ENCODE measurements around the gene GOLGA3.
"Not testable (repeated sequence)": the region's sequence is repeated elsewhere in the genome, so short reads cannot be mapped to it uniquely, and the experiment has no call there.

The GOLGA3 gene

DNA sequence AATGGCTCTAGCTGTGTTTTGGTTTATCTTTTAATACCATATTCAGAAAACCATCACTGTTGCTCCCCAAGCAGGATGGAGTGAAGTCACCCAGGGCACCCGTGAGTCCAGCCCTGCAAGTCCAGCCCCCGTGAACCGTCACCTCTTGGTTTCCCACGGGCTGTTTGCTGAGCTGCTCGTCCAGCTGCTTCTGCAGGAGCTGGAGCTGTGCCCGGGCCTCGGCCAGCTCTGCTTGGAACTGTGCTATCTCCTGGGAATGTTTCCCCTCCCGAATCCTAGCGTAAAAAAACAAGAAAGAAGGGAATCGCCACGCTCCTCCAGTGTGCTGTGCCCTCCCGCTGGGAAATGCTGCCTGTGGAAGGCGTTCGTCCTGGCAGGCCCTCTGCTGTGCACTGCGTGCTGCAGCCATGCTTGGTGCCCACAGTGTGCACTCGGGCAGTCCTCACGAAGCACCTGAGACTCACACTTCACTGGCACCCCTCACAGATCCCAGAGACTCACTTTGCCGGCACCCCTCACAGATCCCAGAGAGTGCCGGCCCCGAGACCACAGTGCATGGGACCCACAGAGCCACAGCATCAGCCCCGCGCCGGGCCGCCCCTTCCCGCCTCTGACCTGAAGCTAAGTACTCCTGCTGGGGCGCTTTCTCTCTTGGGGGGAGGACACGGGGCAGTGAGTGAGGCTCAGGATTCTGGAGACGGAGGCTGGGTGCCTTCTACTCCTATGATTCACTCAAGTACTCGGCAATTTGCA is 51.7 kb downstream of the GOLGA3 start:
- no peak for DNase-seq

GRCh38 chr12:132776230-132776625 is 52.4 kb downstream of the GOLGA3 start:
- not testable (repeated sequence) for DNase-seq

- no peak for DNase-seq
Observed at GRCh38 chr12:132775502-132776229, 53.0 kb downstream of the GOLGA3 start.

GRCh38 chr12:132774646-132775275 is 53.9 kb downstream of the GOLGA3 start:
- DNase-seq, result no peak

GRCh38 chr12:132774159-132774558 is 54.5 kb downstream of the GOLGA3 start:
- DNase-seq, result no peak

GRCh38 chr12:132773077-132773955 is 55.4 kb downstream of the GOLGA3 start:
- DNase-seq, result no peak

DNA sequence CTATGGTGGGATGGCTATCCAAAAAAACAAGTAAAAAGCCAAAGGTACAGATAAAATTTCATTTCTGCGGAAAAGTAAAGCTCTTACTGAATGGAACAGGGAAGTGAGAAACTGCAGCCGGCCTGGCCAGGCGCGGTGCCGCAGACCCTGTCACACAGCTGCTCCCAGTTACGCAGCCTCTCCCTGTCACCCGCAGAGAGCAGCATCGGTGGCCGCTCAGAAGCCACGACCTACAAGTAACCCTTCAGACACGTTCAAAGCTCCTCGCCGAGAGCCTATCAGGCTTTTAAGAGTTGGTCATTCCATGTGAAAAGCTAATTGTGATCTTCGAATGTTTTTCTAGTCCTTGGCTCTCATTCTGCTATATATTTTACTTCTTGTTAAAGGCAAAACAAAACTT is 56.1 kb downstream of the GOLGA3 start:
- DNase-seq, result no peak

- DNase-seq, result no peak
Observed at GRCh38 chr12:132771126-132771838, 57.4 kb downstream of the GOLGA3 start.

DNA sequence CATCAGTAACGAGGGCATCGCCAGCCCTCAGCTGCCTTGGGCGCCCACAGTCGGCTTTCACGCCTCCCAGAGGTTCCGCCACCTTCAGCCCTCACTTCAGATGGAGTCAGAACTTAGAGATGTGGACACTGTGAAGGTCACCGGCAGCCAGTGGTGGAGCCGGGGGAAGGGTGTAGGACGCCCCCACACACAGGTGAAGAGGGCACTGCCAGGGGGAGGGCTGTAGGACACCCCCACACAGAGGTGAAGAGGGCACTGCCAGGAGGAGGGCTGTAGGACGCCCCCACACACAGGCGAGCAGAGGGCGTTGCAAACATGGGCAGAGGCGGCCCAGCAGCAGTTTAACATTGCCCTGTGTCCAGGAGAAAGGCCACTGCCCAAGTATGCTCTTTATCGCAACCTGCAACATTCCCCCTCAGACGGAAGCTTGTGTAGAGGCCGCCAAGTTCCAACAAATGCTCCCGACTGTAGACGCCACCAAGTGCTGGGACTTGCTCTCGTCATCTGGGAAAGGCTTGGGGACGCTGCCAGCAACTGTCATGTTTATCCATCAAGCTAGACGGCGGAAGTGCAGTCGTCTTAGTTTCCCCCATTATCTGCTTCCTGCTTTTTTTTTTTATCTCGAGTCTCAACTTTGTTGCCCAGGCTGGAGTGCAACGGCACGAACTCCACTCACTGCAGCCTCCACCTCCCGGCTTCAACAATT is 62.1 kb downstream of the GOLGA3 start:
- DNase-seq, result no peak

GRCh38 chr12:132765361-132765760 is 63.3 kb downstream of the GOLGA3 start:
- no peak for DNase-seq

GRCh38 chr12:132764231-132764630 is 64.4 kb downstream of the GOLGA3 start:
- DNase-seq, result no peak

DNA sequence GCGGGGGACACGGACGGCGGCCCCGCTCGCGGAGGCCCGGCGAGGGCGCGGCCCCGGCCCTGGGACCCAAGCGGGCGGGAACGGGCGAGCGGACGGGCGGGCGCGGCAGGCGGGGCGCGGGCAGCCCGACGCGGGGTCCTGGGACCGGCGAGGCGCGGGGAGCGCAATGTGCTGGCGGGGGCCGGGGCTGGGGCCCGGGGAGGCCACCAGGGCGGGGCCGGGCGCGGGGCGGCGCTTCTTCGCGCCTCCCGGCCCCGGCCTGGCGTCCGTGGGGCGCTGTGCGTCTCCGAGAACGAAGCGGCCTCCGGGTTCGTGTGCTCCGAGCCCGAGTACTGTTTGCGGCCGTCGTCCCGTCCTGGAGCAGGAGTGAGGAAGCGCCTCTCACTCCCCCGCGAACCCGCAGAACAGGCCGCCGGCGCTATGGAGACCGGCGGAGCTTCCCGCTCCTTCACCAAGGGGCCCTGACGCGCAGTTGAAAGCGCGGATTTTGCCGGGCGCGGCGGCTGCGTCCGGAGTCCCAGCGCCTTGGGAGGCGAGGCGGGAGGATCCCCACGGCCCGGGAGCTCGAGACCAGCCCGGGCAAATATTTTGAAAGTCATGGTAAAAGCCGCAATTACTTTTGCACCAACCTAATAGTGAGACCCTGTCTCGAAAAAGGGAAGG is 66.6 kb downstream of the GOLGA3 start:
- peak; percentile 87 to 91 for DNase-seq

DNA sequence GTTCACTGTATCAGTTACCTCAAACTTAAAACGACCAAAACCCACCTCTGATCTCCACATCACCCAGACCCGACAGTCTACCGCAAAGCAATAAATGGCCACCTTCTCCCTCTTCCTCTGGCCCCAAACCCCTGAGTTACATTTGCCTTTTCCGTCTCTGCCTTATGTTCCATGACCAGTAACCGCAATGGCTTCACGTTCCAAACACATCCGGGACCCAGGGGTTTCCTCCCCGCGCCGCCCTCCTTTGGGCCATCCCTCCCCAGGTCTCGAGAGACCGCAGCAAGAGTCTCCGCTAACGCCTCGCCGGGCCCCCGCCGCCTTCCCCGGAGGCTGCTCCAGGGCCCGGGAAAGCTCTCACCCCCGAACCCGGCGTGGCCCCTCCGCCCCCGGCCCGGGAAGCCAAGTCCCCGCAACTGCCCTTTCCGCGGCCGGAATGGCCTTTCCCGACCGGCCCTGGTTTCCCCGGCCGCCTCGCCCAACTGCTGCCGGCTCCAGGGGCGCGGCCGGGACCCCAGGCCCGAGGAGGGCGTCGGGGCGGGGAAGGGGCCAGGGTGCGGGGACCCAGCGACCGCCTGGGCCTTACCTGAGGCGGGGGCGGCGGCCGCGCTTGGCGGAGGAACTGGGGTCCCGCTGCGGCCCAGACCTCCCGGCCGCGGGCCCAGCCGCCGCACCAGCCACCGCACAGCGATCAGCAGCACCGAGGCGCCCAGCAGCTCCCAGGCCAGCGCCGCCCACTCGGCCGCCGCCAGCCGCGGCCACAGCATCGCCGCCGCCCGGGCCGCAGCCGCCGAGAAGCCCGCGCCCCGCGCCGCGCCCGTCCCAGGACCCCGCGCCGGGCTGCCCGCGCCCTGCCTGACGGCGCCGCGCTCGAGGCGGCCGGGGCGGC is 67.4 kb downstream of the GOLGA3 start, which contains the start of gene ANKLE2:
TSS of gene ANKLE2 (minus strand) at position 801 of the 889 bp plus-strand sequence. CDS start at position 767, 34 bp downstream.
- DNase-seq, result peak in 1 of 2 experiments; percentile 38

DNA sequence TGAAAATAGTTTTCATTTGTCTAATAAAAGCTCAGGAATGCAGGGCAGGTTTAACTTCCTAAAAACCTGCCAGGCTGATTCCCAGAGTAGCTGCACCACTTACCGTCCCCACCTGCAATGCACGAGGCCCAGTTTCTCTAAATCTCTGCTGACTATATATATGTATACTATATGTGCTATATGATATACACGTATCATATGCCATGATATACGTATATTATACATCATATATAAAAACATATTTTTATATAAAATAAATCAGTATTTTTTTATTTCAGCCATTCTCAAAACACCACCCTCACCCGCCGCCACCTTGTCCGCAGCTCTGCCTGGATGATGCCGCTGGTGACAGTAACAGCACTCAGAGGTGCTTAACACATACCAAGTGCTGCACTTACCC is 69.3 kb downstream of the GOLGA3 start:
- no peak for DNase-seq

- DNase-seq, result not testable (repeated sequence)
Observed at GRCh38 chr12:132758825-132759224, 69.8 kb downstream of the GOLGA3 start.

DNA sequence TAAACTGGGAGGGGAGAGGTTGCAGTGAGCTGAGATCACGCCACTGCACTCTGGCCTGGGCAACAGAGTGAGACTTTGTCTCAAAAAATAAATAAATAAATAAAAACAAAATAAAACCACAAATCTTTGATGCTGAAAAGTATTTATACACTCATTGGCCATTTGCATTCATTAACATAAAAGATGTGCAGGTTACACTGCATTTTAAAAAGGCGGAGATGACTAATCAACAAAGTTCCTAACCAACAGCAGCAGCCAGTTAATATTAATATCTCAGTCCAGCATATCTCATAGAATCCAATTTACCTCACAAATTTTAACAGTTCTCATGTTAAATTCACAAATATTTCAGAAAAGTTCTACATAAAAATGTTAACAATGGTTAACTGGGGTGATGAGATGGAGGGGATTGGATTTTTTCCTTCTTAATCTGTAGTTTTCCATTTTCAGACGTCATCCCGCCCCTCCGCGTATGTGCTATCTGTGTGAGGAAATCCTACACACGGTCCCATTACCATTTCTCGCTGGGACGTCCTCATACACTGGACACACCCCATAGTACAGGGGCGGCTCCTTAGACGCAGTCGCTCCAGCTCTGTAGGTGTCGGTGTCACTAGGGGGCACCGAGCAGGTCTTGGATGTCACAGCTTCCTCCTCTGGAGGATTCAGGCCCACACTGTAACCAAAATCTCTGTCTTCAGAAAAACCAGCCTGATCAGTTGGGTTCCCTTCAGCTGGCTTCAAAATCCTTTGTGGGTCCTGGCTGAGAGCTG is 74.3 kb downstream of the GOLGA3 start:
- no peak for DNase-seq

DNA sequence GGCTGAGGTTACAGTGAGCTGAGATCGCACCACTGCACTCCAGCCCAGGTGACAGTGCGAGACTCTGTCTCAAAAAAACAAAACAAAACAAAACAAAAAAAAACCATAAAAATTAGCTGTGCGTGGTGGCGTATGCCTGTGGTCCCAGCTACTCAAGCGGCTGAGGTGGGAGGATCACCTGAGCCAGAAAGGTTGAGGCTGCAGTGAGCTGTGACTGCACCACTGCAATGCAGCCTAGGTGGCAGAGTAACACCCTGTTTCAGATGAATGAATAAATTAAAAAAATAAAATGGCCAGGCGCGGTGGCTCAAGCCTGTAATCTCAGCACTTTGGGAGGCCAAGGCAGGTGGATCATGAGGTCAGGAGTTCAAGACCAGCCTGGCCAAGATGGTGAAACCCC is 75.0 kb downstream of the GOLGA3 start:
- not testable (repeated sequence) for DNase-seq

GRCh38 chr12:132748319-132748718 is 80.3 kb downstream of the GOLGA3 start:
- DNase-seq, result no peak

DNA sequence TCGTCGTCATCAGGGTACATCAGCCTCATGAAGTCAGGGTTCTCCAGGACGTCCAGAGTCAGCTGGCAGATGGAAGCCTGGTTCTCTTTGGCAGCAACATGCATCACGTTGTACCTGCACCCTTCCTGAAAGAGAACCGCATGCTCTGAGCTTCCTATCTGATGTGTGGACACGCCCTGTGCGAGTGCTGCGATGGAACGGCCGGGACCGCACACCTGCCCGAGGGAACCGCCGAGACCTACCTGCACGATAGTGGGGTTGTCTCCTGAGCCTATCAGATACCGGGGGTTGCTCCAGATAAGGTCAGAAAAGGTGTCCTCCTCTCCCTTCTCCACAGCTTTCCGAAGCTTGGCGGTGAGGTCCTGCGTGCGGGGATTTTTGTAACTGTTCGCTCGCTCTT is 80.8 kb downstream of the GOLGA3 start:
- DNase-seq, result no peak
